Measurements from ENCODE around the gene ATP6V0B.

ATP6V0B gene

DNA sequence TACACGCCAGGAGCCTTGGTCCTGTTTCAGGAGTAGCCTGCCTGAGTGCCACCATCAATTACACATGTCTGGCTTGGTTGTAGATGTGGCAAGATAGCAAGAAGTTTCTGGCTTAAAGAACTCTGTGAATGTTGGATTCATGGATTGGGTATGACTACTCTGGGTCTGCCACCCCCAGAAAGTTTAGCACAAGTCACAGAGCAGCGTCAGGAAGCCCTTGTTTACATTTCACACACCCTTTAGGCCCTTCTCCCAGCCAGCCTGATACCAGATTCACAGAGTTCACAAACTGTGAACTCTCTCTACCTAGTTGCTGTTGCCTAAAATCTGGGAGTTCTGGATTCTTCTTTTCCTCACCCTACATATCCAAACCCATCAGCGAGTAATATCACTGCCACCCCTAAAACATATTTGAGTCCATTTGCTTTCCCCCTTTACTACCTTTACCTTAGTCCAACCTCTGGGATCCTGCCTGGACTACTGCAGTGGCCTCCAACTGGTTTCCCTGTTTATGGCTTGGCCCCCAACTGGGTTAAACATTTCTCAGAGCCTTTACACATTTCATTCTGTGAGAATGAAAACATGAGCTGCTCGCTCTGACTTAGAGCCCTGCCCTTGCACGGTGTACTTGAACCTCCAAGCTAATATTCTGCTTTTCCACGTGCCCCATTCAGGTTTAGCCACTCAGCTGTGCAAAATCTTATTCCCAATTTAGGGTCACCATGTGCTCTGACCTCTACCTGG lies 12.6 kb downstream of the ATP6V0B start:
- FAIRE-seq, result no peak

DNA sequence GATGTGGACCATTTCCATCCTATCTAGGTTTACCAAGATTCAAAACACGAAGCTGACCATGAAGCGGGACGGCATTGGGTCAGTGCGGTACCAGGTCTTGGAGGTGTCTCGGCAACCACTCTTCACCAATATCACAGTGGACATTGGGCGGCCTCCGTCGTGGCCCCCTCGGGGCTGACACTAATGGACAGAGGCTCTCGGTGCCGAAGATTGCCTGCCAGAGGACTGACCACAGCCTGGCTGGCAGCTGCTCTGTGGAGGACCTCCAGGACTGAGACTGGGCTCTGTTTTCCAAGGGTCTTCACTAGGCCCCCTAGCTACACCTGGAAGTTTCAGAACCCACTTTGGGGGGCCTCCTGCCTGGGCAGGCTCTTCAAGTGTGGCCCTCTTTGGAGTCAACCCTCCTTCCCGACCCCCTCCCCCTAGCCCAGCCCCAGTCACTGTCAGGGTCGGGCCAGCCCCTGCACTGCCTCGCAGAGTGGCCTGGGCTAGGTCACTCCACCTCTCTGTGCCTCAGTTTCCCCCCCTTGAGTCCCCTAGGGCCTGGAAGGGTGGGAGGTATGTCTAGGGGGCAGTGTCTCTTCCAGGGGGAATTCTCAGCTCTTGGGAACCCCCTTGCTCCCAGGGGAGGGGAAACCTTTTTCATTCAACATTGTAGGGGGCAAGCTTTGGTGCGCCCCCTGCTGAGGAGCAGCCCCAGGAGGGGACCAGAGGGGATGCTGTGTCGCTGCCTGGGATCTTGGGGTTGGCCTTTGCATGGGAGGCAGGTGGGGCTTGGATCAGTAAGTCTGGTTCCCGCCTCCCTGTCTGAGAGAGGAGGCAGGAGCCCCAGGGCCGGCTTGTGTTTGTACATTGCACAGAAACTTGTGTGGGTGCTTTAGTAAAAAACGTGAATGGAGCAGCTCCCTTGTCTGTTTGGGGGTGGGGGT lies 15.8 kb downstream of the ATP6V0B start:
- no peak for FAIRE-seq

DNA sequence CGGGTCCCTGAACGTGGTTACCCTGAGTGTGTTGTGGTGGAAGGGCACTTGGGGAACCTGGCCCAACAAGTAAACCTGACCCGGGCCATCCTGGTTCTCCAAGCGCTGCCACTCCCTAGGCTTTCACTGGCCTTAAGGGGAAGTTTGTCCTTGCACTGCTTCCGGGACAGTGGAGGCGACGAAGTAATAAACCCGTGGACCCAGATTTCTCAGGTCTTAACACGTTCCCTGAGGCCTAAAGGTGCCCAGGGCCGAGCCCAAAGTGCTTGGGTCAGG lies 16.4 kb downstream of the ATP6V0B start:
- FAIRE-seq, result no peak

DNA sequence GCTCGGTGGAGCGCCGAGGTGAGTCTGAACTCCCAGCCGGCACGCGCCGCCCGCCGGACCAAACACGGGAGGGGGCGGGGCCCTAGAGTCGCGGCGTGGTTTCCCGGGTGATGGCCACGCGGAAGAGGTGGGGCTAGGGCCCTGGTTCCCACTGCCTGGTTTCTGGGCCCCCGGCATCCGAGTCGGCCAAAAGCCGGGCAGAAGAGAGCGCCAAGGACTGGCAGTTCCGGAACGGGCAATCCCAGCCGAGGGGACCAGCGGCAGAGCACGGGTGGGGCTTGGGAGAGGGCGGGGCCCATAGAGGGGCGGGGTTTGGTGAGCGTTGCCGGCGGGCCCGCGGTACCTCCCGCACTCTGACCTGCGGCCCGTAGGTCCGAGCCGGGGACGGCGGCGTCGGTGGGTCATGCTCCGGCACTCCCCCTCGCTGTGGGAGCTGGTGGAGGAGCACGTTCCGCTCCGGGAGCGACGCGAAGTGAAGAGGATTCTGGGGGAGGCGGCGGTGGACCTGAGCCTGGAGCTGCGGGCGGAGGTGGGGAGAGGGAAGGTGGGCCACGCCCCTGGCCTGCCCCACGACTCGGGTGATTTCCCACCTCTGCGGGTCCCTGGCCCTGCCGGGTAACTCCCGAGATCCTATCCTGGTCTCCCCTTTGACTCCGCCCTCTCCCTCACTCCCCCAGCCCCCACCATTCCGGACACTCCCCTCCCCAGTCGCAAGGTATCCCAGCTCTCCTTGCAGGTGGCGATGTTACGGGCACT lies 16.9 kb downstream of the ATP6V0B start, which contains the start of gene CCDC24:
Gene CCDC24, plus strand, starts transcription at position 124 of the 756 bp plus-strand sequence. Its CDS starts 280 bp downstream, at position 404.
- FAIRE-seq, result no peak

DNA sequence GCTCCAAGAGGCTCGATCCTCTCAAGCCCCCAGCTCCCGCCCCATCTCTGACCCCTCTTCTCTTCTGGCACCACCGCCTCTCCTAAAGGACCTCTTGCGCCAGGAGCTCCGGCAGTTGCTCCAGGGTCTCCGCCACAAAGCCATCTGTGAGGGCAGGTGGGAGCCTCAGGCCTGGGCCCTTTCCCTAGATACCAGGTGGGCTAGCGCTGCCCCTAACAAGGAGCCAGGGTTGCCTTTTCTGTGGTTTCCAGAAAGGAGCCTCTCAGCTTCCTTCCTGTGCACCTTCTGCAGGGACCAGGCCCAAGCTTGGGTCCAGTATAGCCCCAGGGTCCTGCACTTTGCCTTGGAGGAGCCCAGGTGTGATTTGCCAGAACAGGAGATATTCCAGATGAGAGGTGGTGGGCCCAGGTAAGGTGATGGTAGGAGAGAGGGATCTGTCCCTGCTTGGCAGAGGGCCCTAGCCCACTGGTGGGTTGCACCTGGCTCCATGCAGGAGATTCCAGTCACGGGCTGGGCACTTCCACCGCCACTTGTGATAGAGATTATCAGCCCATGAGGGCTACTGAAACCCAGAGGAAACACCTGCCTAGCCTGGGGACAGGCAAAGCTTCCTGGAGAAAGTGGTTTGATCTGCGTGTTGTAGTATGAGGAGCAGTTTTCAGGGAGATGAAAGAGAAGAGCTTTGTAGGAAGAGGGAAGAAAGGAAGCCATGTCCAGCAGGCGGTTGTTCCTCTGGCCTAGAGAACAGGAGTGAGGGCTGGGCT lies 17.7 kb downstream of the ATP6V0B start:
- no peak for FAIRE-seq

DNA sequence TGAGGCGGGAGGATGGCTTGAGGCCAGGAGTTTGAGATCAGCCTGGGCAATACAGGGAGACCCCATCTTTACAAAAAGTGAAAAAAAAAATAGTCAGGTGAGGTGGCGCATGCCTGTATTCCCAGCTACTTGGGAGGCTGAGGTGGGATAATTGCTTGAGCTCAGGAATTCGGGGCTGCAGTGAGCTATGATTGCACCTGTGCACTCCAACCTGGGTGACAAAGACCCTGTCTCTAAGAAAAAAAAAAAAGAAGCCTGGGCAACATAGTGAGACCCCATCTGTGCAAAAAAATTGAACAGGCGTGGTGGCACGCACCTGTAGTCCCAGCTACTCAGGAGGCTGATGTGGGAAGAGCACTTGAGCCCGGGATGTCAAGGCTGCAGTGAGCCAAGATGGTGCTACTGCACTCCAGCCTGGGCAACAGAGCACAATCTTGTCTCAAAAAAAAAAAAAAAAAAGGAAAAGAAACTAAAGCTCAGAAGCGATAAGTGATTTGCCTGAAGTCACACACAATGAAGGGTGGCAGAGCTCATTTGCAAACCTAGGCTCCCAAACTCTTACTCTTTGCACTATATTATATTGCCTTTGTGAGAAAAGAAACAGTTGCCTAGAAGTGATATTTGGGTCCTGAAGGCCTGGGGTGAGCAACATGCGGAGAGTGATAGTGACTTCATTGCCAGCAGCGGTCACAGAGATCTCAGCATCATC lies 18.6 kb downstream of the ATP6V0B start:
- FAIRE-seq, result no peak

DNA sequence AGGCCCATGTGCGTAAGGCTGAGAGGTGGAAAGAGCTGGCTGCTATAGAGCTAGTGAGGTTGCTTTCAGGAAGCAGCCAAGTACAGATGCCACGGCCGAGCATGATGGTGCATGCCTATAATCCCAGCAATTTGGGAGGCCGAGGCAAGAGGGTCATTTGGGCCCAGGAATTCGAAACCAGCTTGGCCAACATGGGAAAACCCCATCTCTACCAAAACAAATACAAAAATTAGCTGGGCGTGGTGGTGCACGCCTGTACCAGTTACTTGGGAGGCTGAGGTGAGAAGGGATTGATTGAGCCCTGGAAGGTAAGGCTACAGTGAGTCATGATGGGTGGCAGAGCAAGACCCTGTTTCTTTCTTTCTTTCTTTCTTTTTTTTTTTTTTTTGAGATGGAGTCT lies 19.3 kb downstream of the ATP6V0B start:
- no peak for FAIRE-seq

DNA sequence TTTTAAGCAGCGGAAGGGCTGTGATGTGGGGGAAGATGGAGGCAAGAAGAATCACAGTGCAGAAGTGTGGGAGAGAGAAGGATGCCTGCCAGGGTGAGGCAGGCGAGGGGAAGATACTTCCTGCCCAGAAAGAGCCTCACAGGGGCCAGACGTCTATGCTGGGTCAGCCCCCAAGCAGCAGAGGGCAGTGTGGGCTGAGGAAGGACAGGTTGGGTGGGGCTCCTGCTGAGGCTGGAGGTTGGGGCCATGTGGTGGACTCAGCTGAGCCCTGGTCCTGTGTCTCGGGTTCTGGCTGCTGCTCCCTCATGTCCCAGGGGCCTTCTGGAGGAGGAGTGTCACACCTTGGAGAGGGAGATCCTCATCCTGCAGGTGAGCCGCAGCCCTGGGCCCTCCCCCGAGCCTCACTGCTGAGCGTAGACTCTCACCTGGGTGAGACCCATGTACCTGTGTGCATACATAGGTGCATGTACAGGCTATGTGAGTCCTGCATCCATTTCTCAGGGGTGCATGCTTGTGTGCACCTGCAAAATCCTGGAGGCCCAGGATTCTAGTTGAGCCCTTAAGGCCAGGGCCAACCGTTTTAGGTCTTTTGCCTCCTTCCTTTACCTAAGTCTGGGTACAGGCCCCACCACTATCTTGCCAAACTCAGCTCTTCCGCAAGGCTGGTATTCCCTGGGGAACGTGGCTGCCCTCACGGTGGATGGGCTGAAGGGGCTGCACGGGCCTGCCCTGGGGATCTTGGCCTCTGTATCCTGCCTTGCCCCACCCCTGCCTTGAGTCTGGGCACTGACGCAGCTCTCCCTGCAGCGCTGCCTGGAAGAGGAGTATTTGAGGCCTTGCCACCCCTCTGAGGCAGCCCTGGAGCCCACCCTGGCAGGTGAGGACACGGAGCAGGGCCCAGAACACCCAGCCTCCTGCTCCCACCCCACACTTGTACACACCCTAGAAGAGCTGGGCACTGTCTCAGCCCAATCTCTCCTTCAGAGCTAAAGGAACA lies 20.3 kb downstream of the ATP6V0B start:
- no peak for FAIRE-seq

DNA sequence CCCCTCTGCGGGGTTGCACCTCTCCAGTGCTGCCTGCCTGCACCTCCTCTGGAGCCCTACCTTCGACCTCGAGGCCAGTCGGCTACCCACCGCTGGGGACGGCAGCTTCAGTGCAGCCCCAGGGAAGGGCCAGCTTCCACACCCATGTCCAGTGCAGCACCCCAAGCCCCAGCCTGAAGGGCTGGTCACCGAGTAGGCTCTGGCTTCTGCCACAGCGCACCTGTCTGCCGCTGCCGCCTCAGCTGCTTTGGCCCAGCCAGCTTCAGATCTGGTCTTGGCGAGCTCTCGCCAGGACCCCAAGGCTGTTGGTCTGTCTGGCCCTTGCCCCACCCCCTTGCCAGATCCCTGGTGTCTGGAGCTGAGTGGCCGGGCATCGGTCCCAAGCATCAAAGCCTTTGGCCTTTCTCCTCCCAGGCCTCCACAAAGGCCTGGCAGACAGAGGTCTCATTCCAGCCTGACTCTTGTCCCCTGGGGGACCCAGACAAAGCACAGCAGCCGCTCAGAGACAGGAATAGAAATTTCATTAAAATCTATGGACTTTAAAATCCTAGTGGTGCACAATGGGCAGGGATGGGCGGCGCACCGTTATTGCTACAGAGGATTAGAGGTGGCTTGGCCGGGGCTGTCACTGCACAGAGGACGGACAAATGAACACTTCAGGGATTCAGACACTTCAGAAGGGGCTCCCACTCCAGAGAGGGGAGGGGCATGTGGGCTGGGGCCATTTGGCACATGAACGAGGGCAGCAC lies 21.4 kb downstream of the ATP6V0B start:
- no peak for FAIRE-seq

DNA sequence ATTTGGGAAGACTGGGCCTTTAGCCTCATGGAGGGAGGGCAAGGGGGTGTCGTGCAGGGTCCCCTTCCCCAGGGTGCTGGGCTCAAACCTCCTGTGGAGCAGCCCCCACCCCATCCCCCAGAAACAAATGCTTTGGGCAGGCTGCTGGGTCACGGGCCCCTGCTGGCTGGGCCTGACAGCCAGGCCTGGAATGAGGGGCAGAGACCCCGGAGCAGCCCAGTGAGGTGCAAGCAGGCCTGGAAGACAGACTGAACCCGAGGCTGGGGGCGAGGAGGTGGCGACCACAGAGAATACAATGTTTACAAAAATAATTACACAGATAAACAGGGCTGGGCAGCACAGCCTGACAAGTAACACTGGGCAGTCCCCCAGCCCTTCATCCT lies 22.0 kb downstream of the ATP6V0B start:
- FAIRE-seq, result no peak

DNA sequence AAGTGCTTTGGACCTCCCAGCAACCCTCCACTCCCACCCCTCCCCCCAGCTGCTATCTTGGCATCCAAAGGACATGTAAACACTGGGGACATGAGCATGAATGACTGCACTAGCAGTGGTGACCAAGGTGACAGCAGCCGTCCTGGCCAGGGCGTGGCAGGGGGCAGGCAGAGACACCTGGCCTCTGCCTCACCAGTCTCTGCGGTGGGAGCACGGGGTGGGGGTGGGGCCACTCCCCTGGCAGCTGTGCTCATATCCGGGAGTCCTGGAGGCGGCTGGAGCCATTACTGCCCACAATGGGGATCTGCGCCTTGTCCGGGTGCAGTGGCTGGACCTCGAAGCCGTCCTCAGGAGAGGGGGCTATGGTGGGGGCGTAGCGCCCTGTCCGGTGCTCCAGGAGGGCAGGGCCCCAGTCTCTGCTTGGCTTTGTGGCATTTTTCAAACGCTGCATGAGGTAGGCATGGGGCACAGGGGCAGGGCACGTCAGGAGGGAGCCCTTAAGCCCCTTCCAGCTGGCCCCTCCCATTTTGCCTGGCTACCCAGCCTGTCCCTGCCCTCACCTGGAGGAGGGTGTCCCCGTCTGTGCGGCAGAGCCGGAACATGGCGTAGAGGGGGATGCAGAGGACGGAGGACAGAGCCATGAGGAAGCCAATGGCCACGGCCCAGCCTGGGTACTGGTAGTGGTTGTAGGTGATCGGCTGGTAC lies 22.7 kb downstream of the ATP6V0B start:
- no peak for FAIRE-seq

DNA sequence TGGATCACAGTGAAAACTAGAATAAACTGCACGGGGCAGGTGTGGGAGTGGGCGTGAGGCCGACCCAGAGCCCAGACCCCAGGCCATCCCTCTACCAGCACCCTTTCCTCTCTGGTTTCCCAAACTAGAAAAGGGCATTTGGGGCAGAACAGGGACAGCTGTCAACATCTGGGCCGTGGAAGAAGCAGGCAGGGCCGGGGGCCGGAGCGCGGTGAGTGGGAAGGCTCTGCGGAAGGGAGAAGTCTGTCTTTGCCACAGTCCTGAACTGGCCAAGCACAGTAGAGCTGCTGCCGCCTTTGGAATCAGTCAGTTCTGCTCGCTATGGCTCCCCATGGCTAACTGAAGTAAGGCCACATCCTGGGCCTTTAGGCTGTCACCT lies 23.2 kb downstream of the ATP6V0B start:
- FAIRE-seq, result no peak

DNA sequence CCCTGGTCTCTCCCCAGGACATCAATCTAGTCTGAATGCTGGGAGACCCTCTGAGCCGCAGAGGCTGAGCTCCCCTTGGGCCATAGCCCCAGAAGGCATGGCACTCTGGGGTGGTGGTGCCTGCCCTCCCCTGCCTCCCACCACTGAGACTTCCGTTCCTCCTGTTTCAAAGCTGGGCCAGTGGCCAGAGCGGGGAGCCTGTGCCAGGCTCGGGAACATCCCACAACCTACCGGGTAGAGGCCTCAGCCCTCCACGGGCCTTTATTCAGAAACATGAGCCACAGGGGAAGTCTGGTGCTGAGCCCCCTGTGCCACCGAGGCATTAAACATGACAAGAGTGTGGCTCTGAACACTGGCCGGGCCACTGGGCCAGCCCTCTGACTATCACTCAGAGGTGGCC lies 24.7 kb downstream of the ATP6V0B start:
- FAIRE-seq, result no peak

DNA sequence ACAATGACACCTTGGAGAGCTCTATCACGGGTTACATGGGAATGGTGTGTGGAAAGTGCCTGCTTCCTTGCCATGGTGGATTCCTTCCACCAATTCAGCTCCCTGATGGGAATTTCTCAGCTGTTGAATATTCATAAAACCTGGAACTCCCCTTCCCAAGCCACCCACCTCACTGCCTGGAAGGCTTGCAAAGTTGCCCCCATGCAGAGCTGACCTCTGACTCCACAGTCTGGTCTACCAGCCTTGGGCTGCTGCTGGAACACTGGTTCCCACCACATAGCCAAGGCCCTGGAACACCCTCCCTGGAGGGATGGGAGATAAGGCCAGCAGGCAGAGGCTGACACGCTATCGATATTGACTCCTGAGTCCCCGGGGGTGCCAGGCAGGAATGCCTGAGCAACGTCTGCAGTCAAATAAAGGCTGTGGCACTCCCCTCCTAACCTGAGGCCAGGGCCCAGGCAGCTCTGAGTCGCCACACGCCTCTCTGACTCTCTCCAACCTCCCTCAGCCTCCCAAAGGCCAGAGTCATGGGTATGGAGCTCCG lies 25.4 kb downstream of the ATP6V0B start:
- FAIRE-seq, result no peak

DNA sequence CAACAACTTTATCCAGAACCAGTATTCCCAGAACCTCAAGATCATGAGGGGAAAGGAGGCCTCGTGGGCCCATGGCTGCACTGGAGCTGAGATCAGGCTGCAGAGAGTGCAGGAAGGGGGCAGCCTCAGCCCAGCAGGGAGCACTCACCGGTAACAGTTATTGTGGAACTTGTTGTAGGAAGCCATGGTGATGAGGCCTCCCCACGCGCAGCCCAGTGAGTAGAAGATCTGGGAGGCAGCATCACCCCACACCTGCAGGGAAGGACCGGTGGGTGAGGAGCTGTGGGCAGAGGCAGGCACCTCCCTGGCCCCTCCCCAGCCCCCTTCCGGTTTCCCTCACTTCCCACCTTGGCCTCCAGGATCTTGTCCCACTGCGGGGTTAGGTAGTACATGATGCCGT lies 27.4 kb downstream of the ATP6V0B start:
- FAIRE-seq, result no peak

DNA sequence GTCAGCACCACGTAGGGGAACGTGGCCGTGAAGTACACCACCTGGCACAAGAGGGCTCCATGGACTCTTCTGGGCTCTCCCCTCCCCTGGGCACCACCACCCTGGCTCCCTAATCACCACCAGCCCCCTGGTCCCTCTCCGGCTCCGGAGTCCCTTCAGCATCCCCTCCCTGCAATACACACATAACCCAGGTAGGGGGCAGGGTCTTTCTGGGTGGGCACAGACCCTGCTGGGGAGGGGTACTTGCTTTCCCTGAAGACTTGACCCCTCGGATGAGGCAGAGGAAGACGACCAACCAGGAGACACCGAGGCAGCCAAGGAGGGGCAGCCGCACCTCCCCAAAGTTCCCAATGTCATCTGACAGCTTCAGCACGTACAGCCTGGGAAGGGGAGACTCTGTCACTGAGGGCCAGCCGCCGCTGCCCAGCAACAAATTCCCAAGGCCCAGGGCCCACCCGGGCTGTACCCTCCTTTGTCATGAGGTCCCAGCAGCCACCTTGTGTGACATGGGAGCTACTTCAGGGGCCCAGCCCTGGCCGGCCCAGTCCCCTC lies 27.9 kb downstream of the ATP6V0B start:
- no peak for FAIRE-seq

DNA sequence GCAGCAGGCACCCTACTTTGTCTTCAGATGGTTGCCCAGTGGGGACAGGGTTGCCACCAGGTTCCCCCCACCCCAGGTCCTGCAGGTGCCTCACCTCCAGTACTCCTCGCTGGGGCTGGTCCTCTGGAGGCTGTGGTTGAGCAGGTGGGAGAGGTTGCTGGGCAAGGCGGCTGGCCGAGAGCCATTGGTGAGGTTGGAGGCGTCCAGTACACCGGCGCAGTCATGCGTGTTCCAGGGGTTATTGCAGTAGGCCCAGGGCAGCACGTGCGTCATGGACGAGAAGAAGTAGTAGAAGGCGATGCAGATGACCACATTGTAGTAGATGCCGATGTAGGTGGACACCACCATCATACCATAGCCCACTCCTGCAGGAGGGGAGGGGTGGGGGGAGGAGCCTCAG lies 33.5 kb downstream of the ATP6V0B start:
- FAIRE-seq, result no peak

DNA sequence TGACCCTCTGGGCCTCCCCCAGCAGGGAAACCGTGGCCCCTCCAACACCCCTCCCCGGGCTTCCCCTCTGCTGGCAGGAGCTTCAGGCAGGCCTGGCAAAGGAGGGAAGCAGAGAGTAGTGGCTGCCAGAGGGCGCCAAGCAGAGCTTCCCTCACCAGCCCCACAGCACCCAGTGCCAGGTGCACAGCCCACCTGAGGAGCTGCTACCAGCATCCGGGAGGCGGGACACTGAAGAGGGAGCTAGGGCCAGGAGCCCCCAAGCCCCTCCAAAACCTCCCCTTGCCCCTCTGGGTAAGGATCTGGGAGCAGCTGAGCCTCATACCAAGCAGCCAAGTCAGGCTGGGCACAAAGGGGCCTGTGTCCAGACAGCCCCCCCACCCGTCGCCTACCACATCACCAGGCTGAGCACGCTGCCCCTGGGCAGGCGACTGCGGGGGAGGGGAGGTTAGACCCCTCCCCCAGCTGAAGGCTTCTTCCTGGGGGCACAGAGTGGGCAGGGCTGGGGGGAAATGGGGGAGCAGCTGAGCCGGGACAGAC lies 36.2 kb downstream of the ATP6V0B start:
- FAIRE-seq, result no peak

DNA sequence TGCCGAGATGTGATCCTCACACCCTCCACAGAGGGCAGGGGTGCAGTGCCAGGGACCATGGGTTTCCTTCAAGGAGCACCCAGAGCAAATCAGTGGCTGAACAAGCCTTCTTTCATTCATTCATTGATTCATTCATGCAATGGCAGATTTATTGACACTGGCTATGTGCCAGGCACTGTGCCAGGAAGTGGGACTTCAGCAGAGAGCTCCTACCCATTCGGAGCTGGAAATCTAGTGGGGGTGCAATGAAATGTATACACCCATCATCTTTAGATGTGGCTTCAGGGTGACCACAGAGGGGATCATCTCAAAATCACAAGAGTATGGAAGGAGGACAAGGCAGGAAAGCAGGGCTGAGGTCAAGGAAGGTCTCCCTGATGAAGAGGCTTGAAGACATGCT lies 37.6 kb downstream of the ATP6V0B start:
- FAIRE-seq, result no peak
